ENCODE results near the gene PRPF4.
"Not testable (repeated sequence)": the region's sequence is repeated elsewhere in the genome, so short reads cannot be mapped to it uniquely, and the experiment has no call there.

PRPF4 gene

DNA sequence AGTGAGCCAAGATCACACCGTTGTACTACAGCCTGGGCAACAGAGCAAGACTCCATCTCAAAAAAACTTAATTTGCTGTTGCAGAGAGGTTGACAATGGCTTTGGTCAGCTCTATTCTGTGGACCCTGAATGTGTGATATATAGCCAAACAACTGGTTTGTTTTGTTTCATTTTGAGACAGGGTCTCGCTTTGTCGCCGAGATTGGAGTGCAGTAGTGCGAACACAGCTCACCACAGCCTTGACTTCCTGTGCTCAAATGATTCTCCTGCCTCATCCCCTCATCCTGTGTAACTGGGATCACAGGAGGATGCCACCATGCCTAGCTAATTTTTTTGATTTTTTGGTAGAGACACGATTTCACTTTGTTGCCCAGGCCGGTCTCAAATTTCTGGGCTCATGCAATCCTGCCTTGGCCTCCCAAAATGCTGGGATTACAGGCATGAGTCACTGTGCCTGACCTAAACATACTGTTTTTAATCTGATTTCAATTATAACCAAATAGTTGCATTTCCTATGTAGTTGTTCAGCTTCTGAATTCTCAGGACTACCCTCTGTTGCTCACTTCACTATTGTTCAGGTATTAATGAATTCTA, 17.9 kb downstream of the PRPF4 start:
- H3K27ac ChIP-seq: no peak overlapping the region
- TF ChIP-seq ZFX (IDR thresholded peaks at IDR 0.05; ENCODE audit: borderline replicate concordance): no peak
- TF ChIP-seq, protein P1, sequence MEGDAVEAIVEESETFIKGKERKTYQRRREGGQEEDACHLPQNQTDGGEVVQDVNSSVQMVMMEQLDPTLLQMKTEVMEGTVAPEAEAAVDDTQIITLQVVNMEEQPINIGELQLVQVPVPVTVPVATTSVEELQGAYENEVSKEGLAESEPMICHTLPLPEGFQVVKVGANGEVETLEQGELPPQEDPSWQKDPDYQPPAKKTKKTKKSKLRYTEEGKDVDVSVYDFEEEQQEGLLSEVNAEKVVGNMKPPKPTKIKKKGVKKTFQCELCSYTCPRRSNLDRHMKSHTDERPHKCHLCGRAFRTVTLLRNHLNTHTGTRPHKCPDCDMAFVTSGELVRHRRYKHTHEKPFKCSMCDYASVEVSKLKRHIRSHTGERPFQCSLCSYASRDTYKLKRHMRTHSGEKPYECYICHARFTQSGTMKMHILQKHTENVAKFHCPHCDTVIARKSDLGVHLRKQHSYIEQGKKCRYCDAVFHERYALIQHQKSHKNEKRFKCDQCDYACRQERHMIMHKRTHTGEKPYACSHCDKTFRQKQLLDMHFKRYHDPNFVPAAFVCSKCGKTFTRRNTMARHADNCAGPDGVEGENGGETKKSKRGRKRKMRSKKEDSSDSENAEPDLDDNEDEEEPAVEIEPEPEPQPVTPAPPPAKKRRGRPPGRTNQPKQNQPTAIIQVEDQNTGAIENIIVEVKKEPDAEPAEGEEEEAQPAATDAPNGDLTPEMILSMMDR (IDR thresholded peaks at IDR 0.05): no peak

DNA sequence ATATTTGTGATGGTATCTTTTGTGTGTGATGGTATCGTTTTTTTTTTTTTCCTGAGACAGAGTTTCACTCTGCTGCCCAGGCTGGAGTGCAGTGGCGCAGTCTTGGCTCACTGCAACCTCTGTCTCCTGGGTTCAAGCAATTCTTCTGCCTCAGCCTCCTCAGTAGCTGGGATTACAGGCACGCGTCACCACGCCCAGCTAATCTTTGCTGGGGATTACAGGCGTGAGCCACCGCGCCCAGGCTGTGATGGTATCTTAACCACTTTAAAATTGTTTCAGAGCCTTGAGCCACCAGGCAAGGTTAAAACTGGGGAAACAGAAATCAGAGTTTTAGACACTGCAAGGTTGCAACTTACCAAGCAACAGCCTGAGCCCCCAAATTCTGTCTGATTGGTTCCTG, 20.8 kb downstream of the PRPF4 start:
- not testable (repeated sequence) for H3K27ac ChIP-seq

DNA sequence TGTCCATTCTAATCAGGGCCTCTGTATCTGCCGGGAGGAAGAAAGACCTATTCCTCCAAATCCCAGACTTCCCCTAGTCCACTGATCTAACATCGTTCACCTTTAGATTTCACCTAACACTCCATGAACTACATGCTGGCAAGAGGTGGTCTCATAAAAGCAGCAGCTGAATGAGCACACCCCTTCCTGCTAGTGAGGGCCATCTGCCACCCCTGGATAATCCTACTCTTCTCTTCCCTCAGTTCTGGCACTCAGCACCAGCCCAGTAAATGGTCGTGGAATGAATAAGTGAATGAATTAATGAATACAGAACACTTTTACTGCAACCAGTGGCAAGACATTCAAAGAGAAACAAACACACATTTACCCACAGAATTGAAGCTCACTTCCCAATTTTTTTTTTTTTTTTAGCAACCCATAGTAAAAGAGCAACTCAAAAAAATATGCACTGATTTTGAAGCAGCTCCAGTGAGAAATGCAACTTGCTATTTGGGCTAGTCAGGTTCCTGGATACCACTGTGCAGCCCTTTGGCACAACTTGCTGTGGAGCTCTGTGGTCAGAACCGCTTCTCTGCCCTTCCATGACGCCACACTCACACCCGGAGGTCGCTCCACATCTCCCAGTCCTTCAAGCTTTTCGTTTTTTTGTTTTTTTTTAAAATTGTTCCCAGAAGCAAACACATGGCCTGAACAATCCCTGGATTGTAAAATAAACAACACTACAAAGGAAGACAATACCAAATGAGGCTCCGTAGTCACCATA, 21.5 kb downstream of the PRPF4 start:
- TF ChIP-seq ZFX (IDR thresholded peaks at IDR 0.05; ENCODE audit: borderline replicate concordance): no peak
- TF ChIP-seq, protein P1 (IDR thresholded peaks at IDR 0.05): no peak
- no peak overlapping the region for H3K27ac ChIP-seq

DNA sequence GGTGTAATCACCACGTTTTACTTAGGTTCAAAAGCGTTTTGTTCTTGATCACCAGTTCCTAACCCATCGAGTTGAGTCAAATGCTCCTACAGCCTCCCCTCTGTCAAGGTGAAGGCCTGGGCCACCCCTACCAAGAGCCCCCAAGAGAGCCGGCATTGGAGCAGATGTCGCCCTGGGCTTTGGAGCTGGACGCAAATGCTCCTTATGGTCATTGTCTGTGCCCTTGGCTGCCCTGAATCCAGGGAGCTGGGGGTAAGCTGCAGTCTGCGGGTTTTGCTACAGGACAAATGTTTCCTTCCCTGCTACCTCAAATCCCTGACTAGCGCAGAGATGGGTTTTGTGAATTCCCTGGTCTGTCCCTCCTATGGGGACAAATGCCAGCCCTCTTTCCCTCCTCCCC, 22.9 kb downstream of the PRPF4 start:
- no peak overlapping the region for H3K27ac ChIP-seq
- TF ChIP-seq ZFX (IDR thresholded peaks at IDR 0.05; ENCODE audit: borderline replicate concordance): no peak
- TF ChIP-seq, protein P1 (IDR thresholded peaks at IDR 0.05): no peak

DNA sequence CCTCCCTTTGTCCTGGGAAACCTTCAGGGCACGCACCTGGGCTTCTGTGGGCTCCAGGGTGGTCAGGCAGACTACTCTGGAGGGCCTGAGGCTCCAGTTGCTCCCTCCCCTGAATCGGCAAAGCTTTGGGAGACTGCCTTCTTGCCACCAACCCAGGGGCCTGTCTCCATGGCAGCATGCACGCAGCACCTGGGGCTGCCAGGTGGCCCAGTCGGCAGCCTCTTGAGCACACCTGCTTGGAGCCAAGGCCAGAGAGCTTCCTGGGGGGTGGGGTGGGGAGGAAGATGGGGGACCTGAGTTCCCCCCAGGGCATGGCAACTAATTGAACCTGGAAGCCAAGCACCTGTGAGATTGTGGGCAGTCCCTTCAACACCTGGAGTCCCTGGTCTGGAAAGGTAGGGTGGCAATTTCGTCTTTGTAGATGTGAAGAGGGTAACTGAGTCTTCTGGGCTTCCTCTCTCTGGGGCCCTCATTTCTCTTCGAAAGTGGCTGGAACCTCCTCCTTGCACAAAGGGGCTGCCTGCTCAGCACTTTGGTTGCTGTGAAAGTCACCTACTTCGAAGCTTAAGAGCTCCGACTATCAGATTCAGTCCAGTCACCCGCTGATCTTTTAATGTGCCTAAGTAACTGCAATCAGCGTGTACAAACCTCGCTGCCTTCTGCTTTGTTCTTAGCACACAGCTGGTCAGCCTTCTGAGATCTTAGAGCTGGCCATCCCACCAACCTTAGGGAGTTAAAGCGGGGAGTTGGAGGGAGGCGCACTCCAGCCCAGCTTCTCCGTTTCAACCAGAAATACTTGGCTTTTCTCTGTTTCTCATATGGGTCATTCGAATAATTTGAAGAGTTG, 23.7 kb downstream of the PRPF4 start:
- TF ChIP-seq, protein P1 (IDR thresholded peaks at IDR 0.05): no peak
- TF ChIP-seq ZFX (IDR thresholded peaks at IDR 0.05; ENCODE audit: borderline replicate concordance): no peak
- H3K27ac ChIP-seq: no peak overlapping the region

DNA sequence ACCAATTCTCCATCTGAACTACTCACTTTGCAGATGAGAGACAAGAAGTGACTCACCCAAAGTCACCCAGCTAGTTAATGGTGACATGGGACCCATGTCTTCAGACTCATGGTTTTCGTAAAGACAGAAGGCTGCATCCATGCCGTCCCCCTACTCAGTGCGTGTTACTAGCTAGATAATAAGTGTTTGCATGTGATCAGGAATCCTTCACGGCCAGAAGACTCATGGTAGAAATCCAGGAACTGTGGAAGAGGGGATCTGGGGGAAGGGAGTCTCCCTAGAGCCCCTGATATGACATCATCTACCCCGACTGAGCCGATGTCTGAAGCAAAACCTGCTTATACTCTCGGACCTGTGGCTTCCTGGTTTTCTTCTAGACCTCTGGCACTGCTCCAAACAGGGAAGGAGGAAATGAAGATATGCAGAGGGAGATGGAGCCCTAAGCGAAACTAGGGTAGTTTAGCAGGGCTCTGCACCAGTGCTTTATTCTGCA, 24.4 kb downstream of the PRPF4 start:
- no peak for TF ChIP-seq ZFX (IDR thresholded peaks at IDR 0.05; ENCODE audit: borderline replicate concordance)
- TF ChIP-seq, protein P1 (IDR thresholded peaks at IDR 0.05): no peak
- no peak overlapping the region for H3K27ac ChIP-seq

DNA sequence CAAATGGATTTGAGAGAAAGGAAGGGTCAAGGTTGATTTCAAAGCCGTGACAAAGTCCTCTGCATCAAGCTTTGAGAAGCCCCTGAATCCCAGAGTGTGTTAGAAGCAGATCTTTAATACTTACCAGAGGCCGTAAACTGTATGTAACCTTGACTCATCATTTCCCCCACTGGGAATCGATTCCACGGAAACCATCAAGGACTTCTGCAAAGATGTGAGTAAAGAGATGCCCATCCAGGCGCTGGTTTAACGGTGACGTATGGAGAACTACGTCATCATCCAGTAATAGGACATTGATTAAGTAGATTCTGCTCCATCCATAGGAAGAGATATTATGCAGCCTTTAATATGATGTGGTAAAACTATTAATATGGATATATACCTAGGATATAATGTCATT, 26.1 kb downstream of the PRPF4 start:
- no peak for TF ChIP-seq ZFX (IDR thresholded peaks at IDR 0.05; ENCODE audit: borderline replicate concordance)
- TF ChIP-seq, protein P1 (IDR thresholded peaks at IDR 0.05): no peak
- H3K27ac ChIP-seq: no peak overlapping the region
